Gastroesophageal sphincter (tissue), 3 donors: ENCODE data around the gene PNMA6A.

ENCODE experiments used
- EP300 ChIP-seq: sonication (generic); formaldehyde crosslinking; IDR thresholded peaks from one replicate; pipeline ENCODE4 v1.6.1; 2017; ENCODE audit warnings: antibody characterized with exemption, mild to moderate bottlenecking
- POLR2A ChIP-seq, 2 donors: fragments of 450-650 bp; IDR thresholded peaks; one replicate each; pipeline ENCODE4 v1.6.1; 2017; ENCODE audit warnings: antibody characterized with exemption in 2 of 2, mild to moderate bottlenecking in 2 of 2, moderate library complexity in 1 of 2
- POLR2AphosphoS5 ChIP-seq: sonication (generic); formaldehyde crosslinking; IDR thresholded peaks from one replicate; pipeline ENCODE4 v1.6.1; 2017; ENCODE audit warnings: antibody characterized with exemption
- TF ChIP-seq, protein P1 (sequence below), 4 experiments: fragments of 200-600 bp in 2 of 4; fragments of 450-650 bp in 2 of 4; sonication (generic) in 1 of 4; IDR thresholded peaks; one replicate each; pipeline ENCODE4 v1.5.1; 2017 to 2019; ENCODE audit warnings: antibody characterized with exemption in 4 of 4, mild to moderate bottlenecking in 2 of 4, moderate library complexity in 2 of 4

GRCh38 chrX:153061732-153062131 lies 10.5 kb upstream of the PNMA6A start:
- TF ChIP-seq EP300 (no peak), POLR2AphosphoS5 (no peak), POLR2A (IDR thresholded peaks at IDR 0.05) (no peak)
- TF ChIP-seq, protein P1, sequence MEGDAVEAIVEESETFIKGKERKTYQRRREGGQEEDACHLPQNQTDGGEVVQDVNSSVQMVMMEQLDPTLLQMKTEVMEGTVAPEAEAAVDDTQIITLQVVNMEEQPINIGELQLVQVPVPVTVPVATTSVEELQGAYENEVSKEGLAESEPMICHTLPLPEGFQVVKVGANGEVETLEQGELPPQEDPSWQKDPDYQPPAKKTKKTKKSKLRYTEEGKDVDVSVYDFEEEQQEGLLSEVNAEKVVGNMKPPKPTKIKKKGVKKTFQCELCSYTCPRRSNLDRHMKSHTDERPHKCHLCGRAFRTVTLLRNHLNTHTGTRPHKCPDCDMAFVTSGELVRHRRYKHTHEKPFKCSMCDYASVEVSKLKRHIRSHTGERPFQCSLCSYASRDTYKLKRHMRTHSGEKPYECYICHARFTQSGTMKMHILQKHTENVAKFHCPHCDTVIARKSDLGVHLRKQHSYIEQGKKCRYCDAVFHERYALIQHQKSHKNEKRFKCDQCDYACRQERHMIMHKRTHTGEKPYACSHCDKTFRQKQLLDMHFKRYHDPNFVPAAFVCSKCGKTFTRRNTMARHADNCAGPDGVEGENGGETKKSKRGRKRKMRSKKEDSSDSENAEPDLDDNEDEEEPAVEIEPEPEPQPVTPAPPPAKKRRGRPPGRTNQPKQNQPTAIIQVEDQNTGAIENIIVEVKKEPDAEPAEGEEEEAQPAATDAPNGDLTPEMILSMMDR (IDR thresholded peaks at IDR 0.05), result no peak
